Endodermal cell (in vitro differentiated cells): ENCODE results near the gene IFI27L1. TPM values are rescaled to one million over a fixed set of nuclear protein-coding genes. Genes with fewer than 3 reads are reported as not detected.

Experiments
- DNase-seq: peaks from one replicate; pipeline ENCODE4 v3.0.0-alpha.2; 2017
- H3K27ac ChIP-seq: 2 replicates; pipeline ENCODE4 v1.5.1; 2013; ENCODE audit warnings: mild to moderate bottlenecking, low read depth, low read length, moderate library complexity
- H3K27me3 ChIP-seq: 2 replicates; pipeline ENCODE4 v1.6.1; 2013; ENCODE audit warnings: mild to moderate bottlenecking, low read length, moderate library complexity; ENCODE audit not compliant: insufficient read depth, control insufficient read depth, poor library complexity, severe bottlenecking
- H3K36me3 ChIP-seq: 2 replicates; pipeline ENCODE4 v1.7.0; 2013; ENCODE audit warnings: mild to moderate bottlenecking, low read length, moderate library complexity; ENCODE audit not compliant: control insufficient read depth, insufficient read depth
- H3K4me1 ChIP-seq: one replicate; pipeline ENCODE4 v1.7.0; 2013; ENCODE audit warnings: low read length; ENCODE audit not compliant: control insufficient read depth, insufficient read depth
- H3K4me3 ChIP-seq: 2 replicates; pipeline ENCODE4 v1.5.1; 2013; ENCODE audit warnings: mild to moderate bottlenecking, low read length, moderate library complexity
- H3K9ac ChIP-seq: 2 replicates; pipeline ENCODE4 v1.6.1; 2013; ENCODE audit warnings: mild to moderate bottlenecking, low read length, moderate library complexity; ENCODE audit not compliant: poor library complexity, severe bottlenecking; ENCODE audit errors: extremely low read depth
- H3K9me3 ChIP-seq: 2 replicates; pipeline ENCODE4 v1.6.1; 2013; ENCODE audit warnings: mild to moderate bottlenecking, low read length, moderate library complexity; ENCODE audit not compliant: control insufficient read depth
- H3K27ac Mint-ChIP-seq: 2 replicates; pipeline ENCODE4 v1.8.0; 2020; ENCODE audit warnings: mixed read lengths
- H3K27me3 Mint-ChIP-seq: 2 replicates; pipeline ENCODE4 v1.8.0; 2021; ENCODE audit warnings: mild to moderate bottlenecking, mixed read lengths; ENCODE audit not compliant: insufficient read depth
- H3K36me3 Mint-ChIP-seq: 2 replicates; pipeline ENCODE4 v1.8.0; 2020; ENCODE audit warnings: low read depth, mixed read lengths
- H3K4me1 Mint-ChIP-seq: 2 replicates; pipeline ENCODE4 v1.8.0; 2020; ENCODE audit warnings: mixed read lengths
- H3K4me3 Mint-ChIP-seq: 2 replicates; pipeline ENCODE4 v1.8.0; 2020; ENCODE audit warnings: mild to moderate bottlenecking, moderate library complexity, mixed read lengths
- H3K9me3 Mint-ChIP-seq: 2 replicates; pipeline ENCODE4 v1.8.0; 2020; ENCODE audit warnings: mild to moderate bottlenecking, mixed read lengths
- WGBS, 2 experiments: methylation state at CpG; one replicate each; pipeline versions ENCODE4 v1.1.5 to v1.1.7; 2013; ENCODE audit warnings: missing lambda C conversion rate in 2 of 2, mixed read lengths in 1 of 2; ENCODE audit not compliant: insufficient coverage in 1 of 2, insufficient read length in 1 of 2; 5-methylcytosine and 5-hydroxymethylcytosine counted together
- total RNA-seq, 2 donors: library from RNA; stranded (reverse); fragmentation: NEBNext Ultra II Directional in 1 of 2; extraction: Animal tissue kit (Norgen Biotek cat#: 25700) in 1 of 2; gene quantifications; 2 replicates in 1 of 2; 3 replicates in 1 of 2; pipeline ENCODE4 v1.2.1, GENCODE V29; 2021
- TF ChIP-seq, protein P1 (sequence below): fragments of 200-600 bp; sonication (generic); conservative IDR thresholded peaks from 2 replicates; pipeline ENCODE4 v1.5.0; 2021; ENCODE audit warnings: antibody characterized with exemption, mild to moderate bottlenecking

IFI27L1 gene
- total RNA-seq, 2 donors from 2014 or later, result 40.0 to 47.2 TPM

DNA sequence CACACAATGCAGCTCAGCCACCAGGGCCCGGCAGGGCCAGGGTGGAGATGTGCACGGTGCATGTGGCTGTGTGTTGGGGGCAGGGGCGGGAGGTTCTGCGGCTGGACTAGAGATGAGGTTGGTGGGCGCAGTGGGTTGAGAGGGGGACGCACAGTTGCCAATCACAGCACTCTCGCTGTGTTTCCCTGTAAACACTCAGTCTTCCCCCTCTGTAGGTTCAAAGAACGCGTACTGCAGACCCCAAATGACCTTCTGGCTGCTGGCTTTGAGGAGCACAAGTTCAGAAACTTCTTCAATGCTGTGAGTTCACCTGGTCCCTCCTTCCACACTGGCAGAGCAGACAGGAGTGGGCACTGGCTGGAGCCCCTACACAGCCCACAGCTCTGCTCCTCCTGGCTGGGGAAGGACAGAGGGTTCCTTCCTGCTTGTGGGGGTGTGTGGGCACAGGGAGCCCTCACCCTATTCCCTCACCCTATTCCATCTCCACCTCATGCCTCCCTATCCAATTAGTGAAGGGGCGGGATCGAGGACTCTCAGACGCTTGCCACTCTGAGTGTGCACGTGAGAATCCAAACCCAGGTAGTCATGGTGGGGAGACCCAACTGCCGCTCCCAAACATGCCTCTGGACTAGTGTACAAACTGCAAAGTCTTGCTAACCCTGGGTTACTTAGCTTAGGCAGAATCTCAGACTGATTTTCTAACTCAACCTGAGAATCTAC, 37.2 kb upstream of the IFI27L1 start:
- no peaks in the 10 kb centered on the region for H3K4me1 Mint-ChIP-seq
- Histone ChIP-seq H3K9ac (no peak overlapping the region), H3K27me3 (no peaks in the 10 kb centered on the region), H3K4me1 (no peaks in the 10 kb centered on the region), H3K9me3 (no peaks in the 10 kb centered on the region), H3K4me3 (no peak overlapping the region), H3K27ac (no peak overlapping the region), H3K36me3 (peaks cover 27% of the 10 kb centered on the region)
- WGBS, 2 experiments, result 94 to 99% methylated on average over 9 to 14 of the region's 14 CpGs
- H3K36me3 Mint-ChIP-seq, result peaks cover 33% of the 10 kb centered on the region
- H3K27me3 Mint-ChIP-seq, result no peaks in the 10 kb centered on the region
- TF ChIP-seq, protein P1, sequence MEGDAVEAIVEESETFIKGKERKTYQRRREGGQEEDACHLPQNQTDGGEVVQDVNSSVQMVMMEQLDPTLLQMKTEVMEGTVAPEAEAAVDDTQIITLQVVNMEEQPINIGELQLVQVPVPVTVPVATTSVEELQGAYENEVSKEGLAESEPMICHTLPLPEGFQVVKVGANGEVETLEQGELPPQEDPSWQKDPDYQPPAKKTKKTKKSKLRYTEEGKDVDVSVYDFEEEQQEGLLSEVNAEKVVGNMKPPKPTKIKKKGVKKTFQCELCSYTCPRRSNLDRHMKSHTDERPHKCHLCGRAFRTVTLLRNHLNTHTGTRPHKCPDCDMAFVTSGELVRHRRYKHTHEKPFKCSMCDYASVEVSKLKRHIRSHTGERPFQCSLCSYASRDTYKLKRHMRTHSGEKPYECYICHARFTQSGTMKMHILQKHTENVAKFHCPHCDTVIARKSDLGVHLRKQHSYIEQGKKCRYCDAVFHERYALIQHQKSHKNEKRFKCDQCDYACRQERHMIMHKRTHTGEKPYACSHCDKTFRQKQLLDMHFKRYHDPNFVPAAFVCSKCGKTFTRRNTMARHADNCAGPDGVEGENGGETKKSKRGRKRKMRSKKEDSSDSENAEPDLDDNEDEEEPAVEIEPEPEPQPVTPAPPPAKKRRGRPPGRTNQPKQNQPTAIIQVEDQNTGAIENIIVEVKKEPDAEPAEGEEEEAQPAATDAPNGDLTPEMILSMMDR, result no peak
- H3K4me3 Mint-ChIP-seq, result no peak overlapping the region
- no peak for DNase-seq
- H3K9me3 Mint-ChIP-seq, result no peaks in the 10 kb centered on the region
- H3K27ac Mint-ChIP-seq, result no peak overlapping the region

DNA sequence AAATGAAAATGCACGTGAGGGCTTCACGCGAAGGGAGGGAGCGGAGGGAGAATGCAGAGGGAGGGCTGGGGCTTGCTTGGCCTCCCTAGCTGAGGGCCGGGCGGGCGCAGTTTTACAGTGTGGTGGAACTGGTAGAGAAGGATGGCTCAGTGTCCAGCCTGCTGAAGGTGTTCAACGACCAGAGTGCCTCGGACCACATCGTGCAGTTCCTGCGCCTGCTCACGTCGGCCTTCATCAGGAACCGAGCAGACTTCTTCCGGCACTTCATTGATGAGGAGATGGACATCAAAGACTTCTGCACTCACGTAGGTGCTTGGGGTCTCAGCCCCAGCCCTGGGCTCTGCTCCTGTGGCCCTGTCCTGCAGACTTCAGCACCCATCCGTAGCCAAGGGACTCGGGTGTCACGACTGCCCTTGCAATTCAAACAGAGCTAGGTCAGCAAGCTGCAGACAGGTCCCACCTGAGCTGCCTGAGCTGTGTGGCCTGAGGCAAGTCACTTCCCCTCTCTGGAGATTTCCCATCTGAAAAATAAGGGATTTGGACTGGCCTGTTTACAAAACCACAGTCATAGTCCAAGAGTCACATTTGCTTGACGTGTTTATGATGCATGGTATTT, 36.5 kb upstream of the IFI27L1 start:
- Histone ChIP-seq H3K4me3 (no peak overlapping the region), H3K9ac (no peak overlapping the region), H3K4me1 (no peaks in the 10 kb centered on the region), H3K36me3 (peaks cover 32% of the 10 kb centered on the region), H3K27me3 (no peaks in the 10 kb centered on the region), H3K27ac (no peak overlapping the region), H3K9me3 (no peaks in the 10 kb centered on the region)
- H3K4me3 Mint-ChIP-seq, result no peak overlapping the region
- H3K27me3 Mint-ChIP-seq, result no peaks in the 10 kb centered on the region
- DNase-seq, result no peak
- 92 to 94% methylated on average over 15 to 20 of the region's 20 CpGs for WGBS, 2 experiments
- H3K9me3 Mint-ChIP-seq, result no peaks in the 10 kb centered on the region
- peaks cover 30% of the 10 kb centered on the region for H3K36me3 Mint-ChIP-seq
- no peaks in the 10 kb centered on the region for H3K4me1 Mint-ChIP-seq
- no peak overlapping the region for H3K27ac Mint-ChIP-seq
- TF ChIP-seq, protein P1, result no peak

DNA sequence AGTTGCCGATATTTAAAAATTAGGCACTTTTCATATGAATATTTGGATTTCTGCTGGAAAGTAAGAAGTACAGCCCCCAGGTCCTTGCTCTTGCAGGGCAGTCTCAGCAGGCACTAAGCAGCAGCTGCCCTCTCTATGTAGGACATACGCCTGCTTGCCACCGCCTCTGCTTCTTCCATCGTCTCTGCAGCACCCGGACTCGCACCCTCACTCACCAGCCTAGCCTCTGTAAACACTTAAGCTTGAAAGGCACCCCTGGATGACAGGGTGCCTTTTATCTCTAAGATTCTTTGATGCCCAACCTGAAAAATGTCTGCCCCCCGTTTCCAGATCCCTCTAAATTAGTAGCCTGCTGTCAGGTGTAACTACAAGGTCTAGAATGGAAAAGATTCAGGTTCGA, 36.0 kb upstream of the IFI27L1 start:
- Mint-ChIP-seq H3K9me3 (no peaks in the 10 kb centered on the region), H3K36me3 (peaks cover 35% of the 10 kb centered on the region), H3K4me3 (no peak overlapping the region), H3K27me3 (no peaks in the 10 kb centered on the region), H3K27ac (no peak overlapping the region), H3K4me1 (no peaks in the 10 kb centered on the region)
- Histone ChIP-seq H3K9ac (no peak overlapping the region), H3K4me3 (no peak overlapping the region), H3K4me1 (no peaks in the 10 kb centered on the region), H3K27ac (no peak overlapping the region), H3K9me3 (no peaks in the 10 kb centered on the region), H3K36me3 (peaks cover 34% of the 10 kb centered on the region), H3K27me3 (no peaks in the 10 kb centered on the region)
- peak; percentile 20 for DNase-seq
- 89 to 96% methylated on average over 7 to 8 of the region's 8 CpGs for WGBS, 2 experiments
- TF ChIP-seq, protein P1, result no peak
